Loucy (cell line): ENCODE data around the gene ZFP62.

Experiments used
- CTCF ChIP-seq: fragments of 200-600 bp; sonication (generic); conservative IDR thresholded peaks from 2 replicates; pipeline ENCODE4 v1.5.1; 2014; ENCODE audit warnings: mild to moderate bottlenecking, antibody characterized with exemption, low read length
- EZH2phosphoT487 ChIP-seq: fragments of 200-600 bp; IDR thresholded peaks from 2 replicates; pipeline ENCODE4 v1.6.1; 2018; ENCODE audit warnings: antibody characterized with exemption, mild to moderate bottlenecking, moderate library complexity, borderline replicate concordance

GRCh38 chr5:180829726-180830125, 31.4 kb downstream of the ZFP62 start:
- TF ChIP-seq EZH2phosphoT487 (no peak), CTCF (no peak)
